Measurements from ENCODE around the gene MCFD2.

The MCFD2 gene

GRCh38 chr2:46915281-46915810 is at the start of gene MCFD2:
MCFD2 (minus strand) TSS chr2:46915806; CDS start chr2:46909171, 6,635 bp downstream.
- DNase-seq (ENCODE audit: low spot score): no peak

GRCh38 chr2:46964835-46965560 is 49.4 kb upstream of the MCFD2 start:
- no peak for DNase-seq (ENCODE audit: low spot score)

GRCh38 chr2:46963941-46964673 is 48.5 kb upstream of the MCFD2 start:
- no peak for DNase-seq (ENCODE audit: low spot score)

GRCh38 chr2:46963210-46963609 is 47.6 kb upstream of the MCFD2 start:
- no peak for DNase-seq (ENCODE audit: low spot score)

- no peak for DNase-seq (ENCODE audit: low spot score)
These were observed 47.1 kb upstream of the MCFD2 start for GRCh38 chr2:46962751-46963150.

GRCh38 chr2:46960618-46961017 is 45.0 kb upstream of the MCFD2 start:
- no peak for DNase-seq (ENCODE audit: low spot score)

- DNase-seq (ENCODE audit: low spot score): no peak
These were observed 42.9 kb upstream of the MCFD2 start for GRCh38 chr2:46958431-46959017.

GRCh38 chr2:46956981-46957531 is 41.5 kb upstream of the MCFD2 start:
- DNase-seq (ENCODE audit: low spot score): no peak

GRCh38 chr2:46955764-46956163 is 40.2 kb upstream of the MCFD2 start:
- DNase-seq (ENCODE audit: low spot score): no peak

- peak; percentile 74 for DNase-seq (ENCODE audit: low spot score)
These were observed 39.5 kb upstream of the MCFD2 start for GRCh38 chr2:46954951-46955571.

GRCh38 chr2:46952171-46952570 is 36.6 kb upstream of the MCFD2 start:
- no peak for DNase-seq (ENCODE audit: low spot score)

GRCh38 chr2:46951290-46952064 is 35.9 kb upstream of the MCFD2 start:
- DNase-seq (ENCODE audit: low spot score): no peak

GRCh38 chr2:46950314-46950713 is 34.7 kb upstream of the MCFD2 start:
- DNase-seq (ENCODE audit: low spot score): no peak

- DNase-seq (ENCODE audit: low spot score): no peak
These were observed 32.2 kb upstream of the MCFD2 start for GRCh38 chr2:46947841-46948240.

- no peak for DNase-seq (ENCODE audit: low spot score)
These were observed 30.1 kb upstream of the MCFD2 start for GRCh38 chr2:46945671-46946070.

GRCh38 chr2:46943881-46944798 is 28.5 kb upstream of the MCFD2 start:
- DNase-seq (ENCODE audit: low spot score): no peak

GRCh38 chr2:46942891-46943626 is 27.5 kb upstream of the MCFD2 start:
- DNase-seq (ENCODE audit: low spot score): no peak

GRCh38 chr2:46942143-46942526 is 26.5 kb upstream of the MCFD2 start:
- no peak for DNase-seq (ENCODE audit: low spot score)

- no peak for DNase-seq (ENCODE audit: low spot score)
These were observed 24.2 kb upstream of the MCFD2 start for GRCh38 chr2:46939626-46940359.

Data from LoVo (cell line).